Osteocyte (in vitro differentiated cells): ENCODE measurements around the gene GFOD2. TPM values are rescaled to one million over a fixed set of nuclear protein-coding genes. Genes with fewer than 3 reads are reported as not detected.

Experiments used
- DNase-seq: peaks from one replicate; pipeline ENCODE4 v3.0.0; 2021; ENCODE audit warnings: mixed read lengths; ENCODE audit not compliant: unreplicated experiment; ENCODE audit errors: extremely low spot score
- H3K27ac Mint-ChIP-seq: one replicate; pipeline ENCODE4 v1.8.0; 2021; ENCODE audit warnings: mild to moderate bottlenecking, mixed read lengths; ENCODE audit not compliant: unreplicated experiment
- H3K27me3 Mint-ChIP-seq: one replicate; pipeline ENCODE4 v1.8.0; 2021; ENCODE audit warnings: mixed read lengths; ENCODE audit not compliant: unreplicated experiment
- H3K36me3 Mint-ChIP-seq: one replicate; pipeline ENCODE4 v1.8.0; 2021; ENCODE audit warnings: mixed read lengths; ENCODE audit not compliant: unreplicated experiment
- H3K4me1 Mint-ChIP-seq: one replicate; pipeline ENCODE4 v1.8.0; 2021; ENCODE audit warnings: mixed read lengths; ENCODE audit not compliant: unreplicated experiment
- H3K4me3 Mint-ChIP-seq: one replicate; pipeline ENCODE4 v1.8.0; 2021; ENCODE audit warnings: mild to moderate bottlenecking, moderate library complexity, mixed read lengths; ENCODE audit not compliant: unreplicated experiment
- H3K9me3 Mint-ChIP-seq: one replicate; pipeline ENCODE4 v1.8.0; 2021; ENCODE audit warnings: mixed read lengths; ENCODE audit not compliant: unreplicated experiment
- CTCF ChIP-seq: fragments of 200-600 bp; sonication (generic); IDR thresholded peaks from 2 replicates; pipeline ENCODE4 v1.5.0; 2021; ENCODE audit warnings: antibody characterized with exemption, mild to moderate bottlenecking, moderate library complexity
- total RNA-seq: library from RNA; stranded (reverse); gene quantifications from 2 replicates; pipeline ENCODE4 v1.2.1, GENCODE V29; 2021

Gene GFOD2
- total RNA-seq, 1 donor from 2014 or later = 22.2 TPM

DNA sequence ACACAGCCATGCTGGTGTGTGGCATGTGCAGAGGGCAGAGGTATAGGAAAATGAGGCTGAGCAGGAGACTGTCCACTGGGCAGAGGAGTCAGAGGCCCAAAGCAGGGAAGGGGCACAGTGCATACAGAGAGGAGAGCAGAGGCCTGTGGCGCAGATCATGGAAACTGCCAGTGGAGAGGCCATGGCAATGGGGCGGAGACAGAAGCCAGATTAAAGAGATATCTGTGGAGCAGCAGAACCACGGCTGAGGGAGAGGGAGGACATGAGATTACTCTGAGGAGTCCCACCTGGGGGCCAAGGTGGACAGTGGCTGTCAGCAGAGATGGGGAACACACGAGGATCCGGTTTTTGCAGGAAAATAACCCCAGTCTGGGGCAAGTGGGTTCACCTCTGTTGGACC is 44.0 kb upstream of the GFOD2 start:
- Mint-ChIP-seq H3K27me3 (no peaks in the 10 kb centered on the region), H3K36me3 (peaks cover 24% of the 10 kb centered on the region), H3K27ac (no peak overlapping the region), H3K9me3 (no peaks in the 10 kb centered on the region), H3K4me3 (no peak overlapping the region), H3K4me1 (no peaks in the 10 kb centered on the region)
- no peak for TF ChIP-seq CTCF
- DNase-seq = no peak

- TF ChIP-seq CTCF = no peak
- Mint-ChIP-seq H3K27ac (no peak overlapping the region), H3K9me3 (no peaks in the 10 kb centered on the region), H3K27me3 (no peaks in the 10 kb centered on the region), H3K4me1 (no peaks in the 10 kb centered on the region), H3K36me3 (peaks cover 24% of the 10 kb centered on the region), H3K4me3 (no peak overlapping the region)
- DNase-seq = no peak
Observed at GRCh38 chr16:67762385-67762784, 43.3 kb upstream of the GFOD2 start.

DNA sequence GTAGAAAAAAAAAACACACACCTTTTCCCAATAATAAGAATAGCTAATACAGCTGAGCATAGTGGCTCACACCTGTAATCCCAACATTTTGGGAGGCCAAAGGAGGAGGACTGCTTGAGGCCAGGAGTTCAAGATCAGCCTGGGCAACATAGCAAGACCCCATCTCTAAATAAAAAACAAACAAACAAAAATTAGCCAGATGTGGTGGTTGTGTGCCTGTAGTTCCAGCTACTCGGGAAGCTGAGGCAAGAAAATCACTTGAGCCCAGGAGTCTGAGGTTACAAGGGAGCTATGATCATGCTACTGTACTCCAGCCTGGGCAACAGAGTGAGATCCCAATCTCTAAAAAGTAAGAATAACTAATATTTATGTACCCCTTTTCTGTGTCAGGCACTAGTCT is 42.8 kb upstream of the GFOD2 start:
- TF ChIP-seq CTCF = no peak
- no peak for DNase-seq
- H3K4me1 Mint-ChIP-seq = no peaks in the 10 kb centered on the region
- no peak overlapping the region for H3K4me3 Mint-ChIP-seq
- no peak overlapping the region for H3K27ac Mint-ChIP-seq
- no peaks in the 10 kb centered on the region for H3K27me3 Mint-ChIP-seq
- peaks cover 20% of the 10 kb centered on the region for H3K36me3 Mint-ChIP-seq
- no peaks in the 10 kb centered on the region for H3K9me3 Mint-ChIP-seq

- H3K4me1 Mint-ChIP-seq = no peaks in the 10 kb centered on the region
- no peak overlapping the region for H3K4me3 Mint-ChIP-seq
- DNase-seq = no peak
- peaks cover 12% of the 10 kb centered on the region for H3K36me3 Mint-ChIP-seq
- no peaks in the 10 kb centered on the region for H3K27me3 Mint-ChIP-seq
- no peak for TF ChIP-seq CTCF
- H3K9me3 Mint-ChIP-seq = no peaks in the 10 kb centered on the region
- no peak overlapping the region for H3K27ac Mint-ChIP-seq
Observed at GRCh38 chr16:67760956-67761230, 41.8 kb upstream of the GFOD2 start.

DNA sequence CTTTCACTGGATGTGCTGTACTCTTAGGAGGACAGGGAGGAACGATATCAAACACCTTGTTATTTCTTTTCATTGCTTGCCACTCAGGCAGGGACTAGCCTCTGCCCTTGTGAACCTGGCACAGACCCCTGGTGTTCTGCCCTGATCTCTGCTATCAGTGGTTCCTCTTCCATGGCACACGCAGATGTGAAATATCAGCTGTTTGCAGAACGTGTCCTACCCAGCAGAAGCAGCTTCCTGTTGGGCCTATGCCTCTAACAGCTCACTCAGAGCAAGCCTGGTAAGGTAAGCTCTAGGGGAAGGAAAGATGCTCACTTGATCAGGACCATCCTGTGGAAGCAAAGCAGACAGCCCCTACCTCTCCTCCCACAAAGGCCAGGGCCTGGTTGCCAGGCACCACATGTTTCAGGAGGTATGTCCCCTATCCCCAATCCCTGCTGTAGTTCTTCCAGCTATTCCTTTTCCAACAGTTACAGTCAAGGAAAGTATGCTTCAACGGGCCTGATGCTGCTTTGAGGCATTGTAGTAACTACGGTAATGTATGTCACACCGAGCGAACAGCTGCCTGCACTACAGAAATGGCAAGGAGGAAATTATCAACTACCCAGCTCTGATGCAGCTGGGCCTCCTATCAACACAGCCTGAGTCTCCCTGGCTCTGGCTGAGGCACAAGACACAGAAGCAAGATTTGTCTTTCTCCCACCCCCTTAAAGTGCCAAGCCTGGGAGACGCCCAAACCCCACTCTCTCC is 41.3 kb upstream of the GFOD2 start:
- TF ChIP-seq CTCF = no peak
- DNase-seq = no peak
- H3K36me3 Mint-ChIP-seq = peaks cover 12% of the 10 kb centered on the region
- H3K4me1 Mint-ChIP-seq = no peaks in the 10 kb centered on the region
- H3K27ac Mint-ChIP-seq = no peak overlapping the region
- no peaks in the 10 kb centered on the region for H3K9me3 Mint-ChIP-seq
- no peaks in the 10 kb centered on the region for H3K27me3 Mint-ChIP-seq
- H3K4me3 Mint-ChIP-seq = no peak overlapping the region
